PC-9 (cell line): ENCODE measurements around the gene PHRF1.

Source experiments
- EZH2 ChIP-seq: fragments of 200-600 bp; sonication (generic); IDR thresholded peaks from 2 replicates; pipeline ENCODE4 v1.8.0; 2017; ENCODE audit warnings: antibody characterized with exemption, low read depth
- TF ChIP-seq, protein P1 (sequence below): fragments of 200-600 bp; sonication (generic); conservative IDR thresholded peaks from 2 replicates; pipeline ENCODE4 v1.6.1; 2017; ENCODE audit warnings: mixed run types, antibody characterized with exemption, mild to moderate bottlenecking, moderate library complexity

DNA sequence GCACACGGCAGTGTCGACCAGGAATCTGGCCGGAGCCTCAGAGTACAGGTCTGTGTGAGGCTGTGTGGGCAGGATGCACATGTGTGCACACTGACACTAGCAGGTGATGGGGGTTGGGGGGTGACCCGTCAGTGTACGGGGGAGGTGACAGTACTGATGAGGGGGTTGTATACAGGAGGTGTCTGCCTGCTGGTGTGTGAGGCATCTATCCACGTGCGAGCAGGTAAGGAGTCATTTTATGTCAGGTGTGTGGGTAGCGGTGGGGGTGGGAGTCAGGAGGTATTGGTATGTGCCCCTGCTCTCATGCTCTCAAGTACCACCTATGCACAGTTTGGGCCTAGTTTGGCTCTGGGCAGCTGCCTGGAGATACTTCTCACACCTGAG is 4.5 kb upstream of the PHRF1 start:
- TF ChIP-seq, protein P1, sequence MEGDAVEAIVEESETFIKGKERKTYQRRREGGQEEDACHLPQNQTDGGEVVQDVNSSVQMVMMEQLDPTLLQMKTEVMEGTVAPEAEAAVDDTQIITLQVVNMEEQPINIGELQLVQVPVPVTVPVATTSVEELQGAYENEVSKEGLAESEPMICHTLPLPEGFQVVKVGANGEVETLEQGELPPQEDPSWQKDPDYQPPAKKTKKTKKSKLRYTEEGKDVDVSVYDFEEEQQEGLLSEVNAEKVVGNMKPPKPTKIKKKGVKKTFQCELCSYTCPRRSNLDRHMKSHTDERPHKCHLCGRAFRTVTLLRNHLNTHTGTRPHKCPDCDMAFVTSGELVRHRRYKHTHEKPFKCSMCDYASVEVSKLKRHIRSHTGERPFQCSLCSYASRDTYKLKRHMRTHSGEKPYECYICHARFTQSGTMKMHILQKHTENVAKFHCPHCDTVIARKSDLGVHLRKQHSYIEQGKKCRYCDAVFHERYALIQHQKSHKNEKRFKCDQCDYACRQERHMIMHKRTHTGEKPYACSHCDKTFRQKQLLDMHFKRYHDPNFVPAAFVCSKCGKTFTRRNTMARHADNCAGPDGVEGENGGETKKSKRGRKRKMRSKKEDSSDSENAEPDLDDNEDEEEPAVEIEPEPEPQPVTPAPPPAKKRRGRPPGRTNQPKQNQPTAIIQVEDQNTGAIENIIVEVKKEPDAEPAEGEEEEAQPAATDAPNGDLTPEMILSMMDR = no peak
- TF ChIP-seq EZH2 = no peak
